ENCODE data around the gene ASIC3. TPM values are rescaled to one million over a fixed set of nuclear protein-coding genes. Genes with fewer than 3 reads are reported as not detected.
A peak's percentile ranks its signal among the peaks of the same experiment; 100 is the strongest.
"Not testable (repeated sequence)": the region's sequence is repeated elsewhere in the genome, so short reads cannot be mapped to it uniquely, and the experiment has no call there.

Gene ASIC3
- total RNA-seq, 2 experiments from 2014 or later: 3.9 to 5.3 TPM

GRCh38 chr7:151016942-151017341 is 31.4 kb upstream of the ASIC3 start:
- Mint-ChIP-seq H3K4me1 (peaks cover 55% of the 10 kb centered on the region), H3K36me3 (peaks cover 2% of the 10 kb centered on the region), H3K27me3 (peaks cover 36% of the 10 kb centered on the region), H3K27ac (no peak overlapping the region), H3K9me3 (ENCODE audit: low read depth) (no peaks in the 10 kb centered on the region), H3K4me3 (no peak overlapping the region)
- ATAC-seq: no peak
- DNase-seq: peak; percentile 39
- CTCF ChIA-PET: interaction anchor here (1.5 to 7.8 kb wide), 7 partner anchors 10 to 616 kb away, joined by 3 to 76 read pairs (median 9); partner anchors contain the start of gene ABCB8

- Mint-ChIP-seq H3K27me3 (peaks cover 36% of the 10 kb centered on the region), H3K27ac (peak overlapping the region; percentile 2), H3K9me3 (ENCODE audit: low read depth) (no peaks in the 10 kb centered on the region), H3K4me1 (peaks cover 50% of the 10 kb centered on the region), H3K4me3 (peak overlapping the region; percentile 69), H3K36me3 (peaks cover 2% of the 10 kb centered on the region)
- no peak for ATAC-seq
- no peak for DNase-seq
- CTCF ChIA-PET: interaction anchor here (0.8 to 7.8 kb wide), 22 partner anchors 10 to 615 kb away, joined by 3 to 76 read pairs (median 6); partner anchors contain the start of genes ABCB8, FASTK and TMUB1
Measured at GRCh38 chr7:151017370-151017952, 30.9 kb upstream of the ASIC3 start.

GRCh38 chr7:151017953-151018420 is 30.3 kb upstream of the ASIC3 start:
- H3K4me3 Mint-ChIP-seq: peak overlapping the region; percentile 69
- H3K9me3 Mint-ChIP-seq (ENCODE audit: low read depth): no peaks in the 10 kb centered on the region
- peak; percentile 64 for ATAC-seq
- H3K27ac Mint-ChIP-seq: peak overlapping the region; percentile 52
- CTCF ChIA-PET: interaction anchor here (0.7 to 7.8 kb wide), 29 partner anchors 11 to 615 kb away, joined by 3 to 76 read pairs (median 5); partner anchors contain the start of genes ABCB8, FASTK and TMUB1
- peaks cover 2% of the 10 kb centered on the region for H3K36me3 Mint-ChIP-seq
- H3K27me3 Mint-ChIP-seq: peaks cover 39% of the 10 kb centered on the region
- DNase-seq: peak; percentile 84
- H3K4me1 Mint-ChIP-seq: peaks cover 45% of the 10 kb centered on the region

- ATAC-seq (peak; percentile 28), DNase-seq (peak; percentile 47)
- Mint-ChIP-seq H3K27ac (peak overlapping the region; percentile 52), H3K4me1 (peaks cover 41% of the 10 kb centered on the region), H3K4me3 (peak overlapping the region; percentile 69), H3K9me3 (ENCODE audit: low read depth) (no peaks in the 10 kb centered on the region), H3K27me3 (peaks cover 41% of the 10 kb centered on the region), H3K36me3 (peaks cover 2% of the 10 kb centered on the region)
- CTCF ChIA-PET: interaction anchor here (0.7 to 7.8 kb wide), 31 partner anchors 11 to 614 kb away, joined by 3 to 76 read pairs (median 5); partner anchors contain the start of genes ABCB8, FASTK and TMUB1
Measured at GRCh38 chr7:151018421-151019129, 29.8 kb upstream of the ASIC3 start.

GRCh38 chr7:151019130-151019447 is 29.2 kb upstream of the ASIC3 start:
- Mint-ChIP-seq H3K4me1 (peaks cover 37% of the 10 kb centered on the region), H3K27me3 (peaks cover 41% of the 10 kb centered on the region), H3K27ac (no peak overlapping the region), H3K4me3 (peak overlapping the region; percentile 32), H3K9me3 (ENCODE audit: low read depth) (no peaks in the 10 kb centered on the region), H3K36me3 (peaks cover 2% of the 10 kb centered on the region)
- CTCF ChIA-PET: interaction anchor here (0.7 to 7.8 kb wide), 23 partner anchors 12 to 585 kb away, joined by 3 to 76 read pairs (median 7); partner anchors contain the start of genes ABCB8 and TMUB1
- ATAC-seq (no peak), DNase-seq (no peak)

GRCh38 chr7:151020231-151020630 is 28.1 kb upstream of the ASIC3 start:
- DNase-seq (no peak), ATAC-seq (no peak)
- H3K27me3 Mint-ChIP-seq: peaks cover 41% of the 10 kb centered on the region
- CTCF ChIA-PET: interaction anchor here (0.7 to 7.8 kb wide), 6 partner anchors 11 to 91 kb away, joined by 3 to 66 read pairs (median 12); partner anchors contain the start of gene ABCB8
- no peaks in the 10 kb centered on the region for H3K9me3 Mint-ChIP-seq (ENCODE audit: low read depth)
- peaks cover 25% of the 10 kb centered on the region for H3K4me1 Mint-ChIP-seq
- H3K36me3 Mint-ChIP-seq: no peaks in the 10 kb centered on the region
- no peak overlapping the region for H3K27ac Mint-ChIP-seq
- no peak overlapping the region for H3K4me3 Mint-ChIP-seq

- Mint-ChIP-seq H3K27ac (no peak overlapping the region), H3K4me1 (peaks cover 17% of the 10 kb centered on the region), H3K4me3 (no peak overlapping the region), H3K27me3 (peaks cover 33% of the 10 kb centered on the region), H3K36me3 (no peaks in the 10 kb centered on the region), H3K9me3 (ENCODE audit: low read depth) (no peaks in the 10 kb centered on the region)
- CTCF ChIA-PET: interaction anchor here (0.7 kb wide), 1 partner anchor 13 kb away, joined by 3 read pairs; no protein-coding TSS in a partner anchor
- no peak for DNase-seq
- ATAC-seq: no peak
Measured at GRCh38 chr7:151023232-151023631, 25.1 kb upstream of the ASIC3 start.

- CTCF ChIA-PET: interaction anchor here (1.0 kb wide), 1 partner anchor 17 kb away, joined by 3 read pairs; no protein-coding TSS in a partner anchor
- Mint-ChIP-seq H3K27ac (no peak within 1 kb of the TSS), H3K4me1 (peaks cover 17% of the 10 kb centered on the region), H3K27me3 (peaks cover 24% of the 10 kb centered on the region), H3K9me3 (ENCODE audit: low read depth) (no peaks in the 10 kb centered on the region), H3K4me3 (no peak within 1 kb of the TSS), H3K36me3 (no peaks in the 10 kb centered on the region)
- no peak for ATAC-seq
- no peak for DNase-seq
Measured at GRCh38 chr7:151024435-151025056, 23.8 kb upstream of the ASIC3 start, which contains the start of gene ATG9B. Gene ATG9B, minus strand, starts transcription at chr7:151024494. Its CDS starts 71 bp downstream, at chr7:151024423.

- no peak for ATAC-seq
- no peaks in the 10 kb centered on the region for H3K36me3 Mint-ChIP-seq
- H3K4me1 Mint-ChIP-seq: peaks cover 20% of the 10 kb centered on the region
- DNase-seq: no peak
- H3K4me3 Mint-ChIP-seq: no peak overlapping the region
- H3K27me3 Mint-ChIP-seq: peaks cover 8% of the 10 kb centered on the region
- H3K9me3 Mint-ChIP-seq (ENCODE audit: low read depth): no peaks in the 10 kb centered on the region
- H3K27ac Mint-ChIP-seq: peak overlapping the region; percentile 13
- CTCF ChIA-PET: interaction anchor here (0.6 to 0.9 kb wide), 3 partner anchors 17 to 100 kb away, joined by 3 read pairs; no protein-coding TSS in a partner anchor
Measured at GRCh38 chr7:151025924-151026671, 22.2 kb upstream of the ASIC3 start.

- peak overlapping the region; percentile 95 for H3K27ac Mint-ChIP-seq
- not testable (repeated sequence) for H3K27me3 Mint-ChIP-seq
- CTCF ChIA-PET: interaction anchor here (0.9 to 7.2 kb wide), 9 partner anchors 9 to 149 kb away, joined by 3 to 66 read pairs (median 7); partner anchors contain the start of gene TMUB1
Measured at GRCh38 chr7:151026771-151027727, 21.3 kb upstream of the ASIC3 start.

GRCh38 chr7:151027728-151028130 is 20.6 kb upstream of the ASIC3 start:
- H3K4me1 Mint-ChIP-seq: peaks cover 20% of the 10 kb centered on the region
- peak overlapping the region; percentile 95 for H3K27ac Mint-ChIP-seq
- not testable (repeated sequence) for DNase-seq; ATAC-seq; H3K36me3 Mint-ChIP-seq; H3K9me3 Mint-ChIP-seq (ENCODE audit: low read depth); H3K27me3 Mint-ChIP-seq
- H3K4me3 Mint-ChIP-seq: peak overlapping the region; percentile 88
- CTCF ChIA-PET: interaction anchor here (0.8 to 7.2 kb wide), 17 partner anchors 9 to 708 kb away, joined by 3 to 66 read pairs (median 5); partner anchors contain the start of genes CHPF2, FASTK and TMUB1

More at GRCh38 chr7:151026771-151027727, 21.3 kb upstream of the ASIC3 start:
- H3K4me3 Mint-ChIP-seq: peak overlapping the region; percentile 88
- not testable (repeated sequence) for H3K9me3 Mint-ChIP-seq (ENCODE audit: low read depth); ATAC-seq; H3K36me3 Mint-ChIP-seq; DNase-seq
- H3K4me1 Mint-ChIP-seq: peaks cover 20% of the 10 kb centered on the region

Measured in activated CD8-positive, alpha-beta memory T cell treated with anti-CD3 and anti-CD28 coated beads, Interleukin-2, amount 10 ng/mL, durations not matched to agents 7 days and 5 days (primary cell).